Peyer's patch (tissue), 4 donors: ENCODE results near the gene SIX1. TPM values are rescaled to one million over a fixed set of nuclear protein-coding genes. Genes with fewer than 3 reads are reported as not detected.
A peak's percentile ranks its signal among the peaks of the same experiment; 100 is the strongest.

ENCODE experiments used
- DNase-seq, 3 donors: peaks; one replicate each; pipeline ENCODE4 v3.0.0-alpha.2; 2017 to 2019
- H3K27ac ChIP-seq, 4 donors: fragments of 200-600 bp; sonication (generic); one replicate each; pipeline ENCODE4 v1.5.1; 2016 to 2019
- H3K27me3 ChIP-seq, 2 donors: fragments of 200-600 bp; sonication (generic); one replicate each; pipeline ENCODE4 v1.5.1; 2019
- H3K36me3 ChIP-seq, 3 donors: fragments of 200-600 bp; sonication (generic); one replicate each; pipeline ENCODE4 v1.5.1; 2016 to 2019
- H3K4me1 ChIP-seq, 4 donors: fragments of 200-600 bp; sonication (generic); one replicate each; pipeline ENCODE4 v1.5.1; 2016 to 2019
- H3K4me3 ChIP-seq, 4 donors: fragments of 200-600 bp; sonication (generic); 1 replicate in 3 of 4; 2 replicates in 1 of 4; pipeline ENCODE4 v1.5.1; 2016 to 2019; ENCODE audit warnings: mild to moderate bottlenecking in 1 of 4
- H3K9me3 ChIP-seq, 4 donors: fragments of 200-600 bp; sonication (generic); one replicate each; pipeline ENCODE4 v1.5.1; 2016 to 2019; ENCODE audit warnings: mild to moderate bottlenecking in 1 of 4
- CTCF ChIP-seq, 6 experiments: fragments of 450-650 bp in 4 of 6; fragments of 200-600 bp in 2 of 6; sonication (generic) in 1 of 6; IDR thresholded peaks; one replicate each; pipeline ENCODE4 v1.5.1; 2017 to 2019; ENCODE audit warnings: antibody characterized with exemption in 6 of 6, mild to moderate bottlenecking in 3 of 6, moderate library complexity in 1 of 6
- POLR2A ChIP-seq, 2 donors: fragments of 450-650 bp; IDR thresholded peaks; one replicate each; pipeline ENCODE4 v1.5.1; 2017; ENCODE audit warnings: antibody characterized with exemption in 2 of 2, mild to moderate bottlenecking in 2 of 2, moderate library complexity in 2 of 2
- total RNA-seq, 4 donors: library from RNA; depleted of rRNA; stranded (reverse); fragments of >200 nt; gene quantifications; one replicate each; pipeline ENCODE4 v1.1.0, GENCODE V29; 2016

SIX1 gene
- total RNA-seq, 4 donors from 2014 or later, result not detected

DNA sequence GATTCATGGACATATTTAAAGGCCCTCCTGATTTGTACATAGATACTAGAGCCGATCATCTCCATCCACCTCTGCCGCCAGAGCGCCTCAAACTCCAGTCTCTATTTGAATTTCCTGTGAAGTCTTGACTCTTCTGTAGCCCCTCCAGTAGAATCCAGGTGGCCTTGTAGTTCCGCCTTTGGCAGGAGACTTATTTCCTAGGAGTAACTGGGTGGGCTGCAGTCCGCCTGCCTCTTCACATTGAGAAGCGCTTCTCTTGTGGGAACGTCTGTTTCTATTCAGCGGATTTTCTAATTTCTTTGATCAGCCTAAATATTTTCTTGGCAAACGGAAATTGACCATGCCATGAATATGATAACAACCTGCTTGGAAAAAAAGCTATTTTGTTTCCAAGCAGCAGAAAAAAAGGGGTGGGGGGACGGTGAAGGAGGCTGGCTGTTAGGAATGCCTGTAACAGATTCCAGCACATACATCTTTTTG, 9.0 kb upstream of the SIX1 start:
- Histone ChIP-seq H3K36me3 (no peaks in the 10 kb centered on the region), H3K4me3 (no peak overlapping the region), H3K27me3 (peaks cover 0 to 30% of the 10 kb centered on the region in 2 donors), H3K4me1 (peaks cover 0 to 20% (median 6%) of the 10 kb centered on the region in 4 donors), H3K9me3 (peaks cover 0 to 2% (median 0%) of the 10 kb centered on the region in 4 donors), H3K27ac (no peak overlapping the region)
- DNase-seq, result no peak
- TF ChIP-seq POLR2A (IDR thresholded peaks at IDR 0.05), result no peak
- no peak for TF ChIP-seq CTCF (IDR thresholded peaks at IDR 0.05)

- Histone ChIP-seq H3K36me3 (no peaks in the 10 kb centered on the region), H3K4me3 (peak overlapping the region; percentile 39 to 59 (median 52)), H3K27me3 (peaks cover 0 to 36% of the 10 kb centered on the region in 2 donors), H3K4me1 (peaks cover 0 to 20% (median 6%) of the 10 kb centered on the region in 4 donors), H3K27ac (no peak overlapping the region), H3K9me3 (peaks cover 0 to 6% (median 0%) of the 10 kb centered on the region in 4 donors)
- DNase-seq, result peak in 1 of 3 donors; percentile 44
- TF ChIP-seq CTCF (IDR thresholded peaks at IDR 0.05) (no peak), POLR2A (IDR thresholded peaks at IDR 0.05) (no peak)
Measured at GRCh38 chr14:60657456-60658210, 8.4 kb upstream of the SIX1 start.

DNA sequence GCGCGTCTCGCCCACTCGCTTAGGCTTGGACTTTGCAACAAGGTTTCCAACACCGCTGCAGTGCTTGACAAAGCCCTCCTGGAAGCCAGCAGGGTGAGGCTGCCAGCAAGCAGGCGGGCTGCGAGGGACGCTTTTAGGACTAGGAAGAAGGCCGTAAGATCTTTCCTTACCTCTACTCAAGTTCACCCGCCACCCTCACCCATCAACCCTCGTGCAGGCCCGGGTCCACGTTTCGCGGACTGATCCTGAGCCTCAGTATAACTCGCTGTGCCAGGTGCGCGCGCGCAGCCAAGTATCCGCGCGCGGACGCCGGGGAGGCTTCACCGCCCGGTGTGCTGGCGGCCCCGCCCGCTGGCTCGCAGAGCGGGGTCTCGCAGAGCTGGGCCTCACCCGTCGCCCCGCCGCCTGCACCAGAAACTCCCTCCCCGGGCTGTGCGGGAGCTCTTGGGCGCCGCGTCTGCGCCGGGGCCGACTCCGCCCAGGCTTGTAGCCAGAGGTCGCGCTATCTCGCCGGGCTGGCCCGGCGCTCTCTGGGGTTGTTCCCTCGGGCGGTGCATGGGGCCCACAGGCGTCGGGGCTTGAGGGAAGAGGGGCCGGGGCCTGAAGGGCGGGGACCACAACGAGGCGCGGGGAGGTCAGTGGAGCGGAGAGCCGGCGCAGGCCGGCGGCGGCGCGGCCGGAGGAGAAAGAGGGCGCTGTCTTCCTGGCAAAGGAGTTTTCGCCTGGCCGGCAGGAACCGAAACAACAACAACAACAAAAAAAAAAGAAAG, 7.6 kb upstream of the SIX1 start:
- no peaks in the 10 kb centered on the region for H3K36me3 ChIP-seq
- no peak overlapping the region for H3K27ac ChIP-seq
- H3K4me1 ChIP-seq, result peaks cover 0 to 20% (median 6%) of the 10 kb centered on the region in 4 donors
- peak overlapping the region; percentile 39 to 59 (median 52) for H3K4me3 ChIP-seq
- H3K27me3 ChIP-seq, result peaks cover 5 to 44% of the 10 kb centered on the region in 2 donors
- TF ChIP-seq CTCF (IDR thresholded peaks at IDR 0.05) (peak in 2 of 6 experiments; percentile 16 to 36), POLR2A (IDR thresholded peaks at IDR 0.05) (no peak)
- H3K9me3 ChIP-seq, result peaks cover 0 to 10% (median 0%) of the 10 kb centered on the region in 4 donors
- DNase-seq, result peak; percentile 54 to 79 (median 56)

GRCh38 chr14:60655898-60656685, 6.8 kb upstream of the SIX1 start:
- H3K4me1 ChIP-seq, result peaks cover 0 to 20% (median 6%) of the 10 kb centered on the region in 4 donors
- H3K9me3 ChIP-seq, result peaks cover 0 to 10% (median 0%) of the 10 kb centered on the region in 4 donors
- TF ChIP-seq POLR2A (IDR thresholded peaks at IDR 0.05) (no peak), CTCF (IDR thresholded peaks at IDR 0.05) (no peak)
- H3K27ac ChIP-seq, result no peak overlapping the region
- H3K27me3 ChIP-seq, result peaks cover 7 to 51% of the 10 kb centered on the region in 2 donors
- peak in 1 of 3 donors; percentile 43 for DNase-seq
- peak overlapping the region in 3 of 4 donors; percentile 52 to 59 (median 53) for H3K4me3 ChIP-seq
- H3K36me3 ChIP-seq, result no peaks in the 10 kb centered on the region
